ENCODE measurements around the gene VCAN.

VCAN gene

GRCh38 chr5:83554133-83554532, 82.6 kb downstream of the VCAN start:
- TF ChIP-seq, protein P1, sequence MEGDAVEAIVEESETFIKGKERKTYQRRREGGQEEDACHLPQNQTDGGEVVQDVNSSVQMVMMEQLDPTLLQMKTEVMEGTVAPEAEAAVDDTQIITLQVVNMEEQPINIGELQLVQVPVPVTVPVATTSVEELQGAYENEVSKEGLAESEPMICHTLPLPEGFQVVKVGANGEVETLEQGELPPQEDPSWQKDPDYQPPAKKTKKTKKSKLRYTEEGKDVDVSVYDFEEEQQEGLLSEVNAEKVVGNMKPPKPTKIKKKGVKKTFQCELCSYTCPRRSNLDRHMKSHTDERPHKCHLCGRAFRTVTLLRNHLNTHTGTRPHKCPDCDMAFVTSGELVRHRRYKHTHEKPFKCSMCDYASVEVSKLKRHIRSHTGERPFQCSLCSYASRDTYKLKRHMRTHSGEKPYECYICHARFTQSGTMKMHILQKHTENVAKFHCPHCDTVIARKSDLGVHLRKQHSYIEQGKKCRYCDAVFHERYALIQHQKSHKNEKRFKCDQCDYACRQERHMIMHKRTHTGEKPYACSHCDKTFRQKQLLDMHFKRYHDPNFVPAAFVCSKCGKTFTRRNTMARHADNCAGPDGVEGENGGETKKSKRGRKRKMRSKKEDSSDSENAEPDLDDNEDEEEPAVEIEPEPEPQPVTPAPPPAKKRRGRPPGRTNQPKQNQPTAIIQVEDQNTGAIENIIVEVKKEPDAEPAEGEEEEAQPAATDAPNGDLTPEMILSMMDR (IDR thresholded peaks at IDR 0.05; ENCODE audit: low read depth, low read length, missing control alignments), result no peak
- H3K4me3 ChIP-seq (replicated peaks; ENCODE audit: low read depth, low read length), result no peak overlapping the region
- DNase-seq (ENCODE audit: extremely low read depth, low read depth), result no peak

DNA sequence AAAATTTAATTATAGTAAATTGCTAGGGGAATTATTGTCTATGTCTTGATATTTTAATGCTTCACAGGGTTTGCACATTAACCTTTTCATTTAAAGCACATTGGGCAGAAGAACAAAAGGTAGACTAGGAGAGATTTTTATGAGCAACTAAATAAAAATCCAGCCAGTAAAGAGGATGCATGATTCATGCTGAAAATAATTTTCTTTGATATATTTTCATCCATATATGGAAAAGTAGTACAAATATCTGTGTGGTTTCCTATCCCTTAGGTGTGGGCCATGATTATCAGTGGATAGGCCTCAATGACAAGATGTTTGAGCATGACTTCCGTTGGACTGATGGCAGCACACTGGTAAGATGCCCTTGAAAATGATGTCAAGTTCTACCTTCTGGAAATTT, 83.1 kb downstream of the VCAN start:
- no peak for DNase-seq (ENCODE audit: extremely low read depth, low read depth)
- TF ChIP-seq, protein P1 (IDR thresholded peaks at IDR 0.05; ENCODE audit: low read depth, low read length, missing control alignments), result no peak
- no peak overlapping the region for H3K4me3 ChIP-seq (replicated peaks; ENCODE audit: low read depth, low read length)

GRCh38 chr5:83555263-83555662, 83.7 kb downstream of the VCAN start:
- TF ChIP-seq, protein P1 (IDR thresholded peaks at IDR 0.05; ENCODE audit: low read depth, low read length, missing control alignments), result no peak
- DNase-seq (ENCODE audit: extremely low read depth, low read depth), result no peak
- no peak overlapping the region for H3K4me3 ChIP-seq (replicated peaks; ENCODE audit: low read depth, low read length)

DNA sequence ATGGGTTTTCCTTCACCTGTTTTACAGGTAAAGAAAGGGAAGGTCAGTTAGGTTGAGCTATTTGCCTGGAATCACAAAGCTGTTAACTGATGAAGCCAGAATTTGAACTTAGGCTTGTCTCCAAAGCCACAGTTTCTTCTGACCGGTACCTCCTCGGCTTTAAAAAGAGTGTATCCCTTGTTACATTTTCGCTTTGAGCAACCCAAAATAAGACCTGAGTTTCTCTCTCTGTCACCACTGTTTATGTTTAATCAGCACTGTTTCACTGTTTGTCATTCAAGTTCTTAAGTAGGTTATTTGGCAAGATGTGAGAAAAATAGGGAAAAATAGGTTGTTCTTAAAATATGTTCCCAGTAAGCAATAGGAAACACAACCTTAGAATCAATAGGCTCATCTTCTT, 84.6 kb downstream of the VCAN start:
- H3K4me3 ChIP-seq (replicated peaks; ENCODE audit: low read depth, low read length), result no peak overlapping the region
- TF ChIP-seq, protein P1 (IDR thresholded peaks at IDR 0.05; ENCODE audit: low read depth, low read length, missing control alignments), result no peak
- no peak for DNase-seq (ENCODE audit: extremely low read depth, low read depth)

DNA sequence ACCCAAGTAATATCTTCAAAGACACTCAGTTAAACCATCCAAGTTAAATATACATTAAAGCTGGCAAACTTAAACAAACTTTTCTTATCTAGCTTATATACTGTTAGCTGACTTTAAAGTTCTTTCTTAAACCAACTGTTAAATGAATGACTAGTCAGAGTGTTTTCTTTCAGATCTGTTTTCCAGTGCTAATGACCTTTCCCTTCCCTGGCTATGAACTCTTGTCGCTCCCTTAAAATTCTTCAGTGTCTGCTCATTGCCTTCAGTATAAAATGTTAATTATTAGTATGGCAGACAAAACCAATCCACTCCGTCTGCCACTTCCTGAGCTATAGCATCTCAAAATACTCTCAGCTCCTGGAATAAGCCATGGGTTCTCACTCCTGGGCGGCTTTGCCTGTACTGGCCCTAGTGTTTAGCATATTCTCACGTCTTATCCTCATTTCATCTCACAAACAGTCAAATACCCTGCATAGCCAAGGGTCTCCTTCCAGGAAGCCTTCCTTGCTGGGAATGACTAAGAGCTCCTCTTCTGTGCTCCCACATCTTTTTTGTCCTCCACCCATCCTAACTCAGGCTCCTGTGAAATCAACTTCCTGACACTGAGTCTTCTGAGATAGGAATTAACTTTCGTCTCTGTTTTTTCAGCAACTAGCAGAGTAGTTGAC, 87.7 kb downstream of the VCAN start:
- no peak for DNase-seq (ENCODE audit: extremely low read depth, low read depth)
- H3K4me3 ChIP-seq (replicated peaks; ENCODE audit: low read depth, low read length), result no peak overlapping the region
- TF ChIP-seq, protein P1 (IDR thresholded peaks at IDR 0.05; ENCODE audit: low read depth, low read length, missing control alignments), result no peak

DNA sequence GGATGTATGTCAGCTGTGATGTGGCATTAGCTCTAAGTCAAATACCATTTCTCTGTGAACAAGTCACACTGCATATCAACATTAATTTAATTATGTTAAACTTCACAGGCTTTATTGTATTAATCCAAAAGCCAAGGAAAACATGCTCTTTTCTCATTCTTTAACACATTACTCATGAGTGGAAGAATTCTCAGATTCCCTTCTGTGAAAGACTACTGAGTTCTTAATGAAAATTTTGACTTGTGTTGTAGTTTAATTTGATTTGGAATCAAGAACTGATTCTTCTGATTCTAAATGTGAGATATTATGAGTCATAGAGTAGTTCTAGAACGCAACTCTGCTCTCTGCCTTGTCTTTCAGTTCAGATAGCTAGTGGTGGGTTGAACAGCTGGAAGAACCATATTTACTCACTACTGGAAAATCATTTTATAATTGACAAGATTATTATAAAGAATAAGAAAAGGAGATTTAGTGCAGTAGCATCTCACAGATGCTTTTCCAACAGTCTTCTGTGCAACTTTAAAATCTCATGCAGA, 90.6 kb downstream of the VCAN start:
- no peak overlapping the region for H3K4me3 ChIP-seq (replicated peaks; ENCODE audit: low read depth, low read length)
- TF ChIP-seq, protein P1 (IDR thresholded peaks at IDR 0.05; ENCODE audit: low read depth, low read length, missing control alignments), result no peak
- no peak for DNase-seq (ENCODE audit: extremely low read depth, low read depth)
